ENCODE data around the gene KLF3.

Gene KLF3

DNA sequence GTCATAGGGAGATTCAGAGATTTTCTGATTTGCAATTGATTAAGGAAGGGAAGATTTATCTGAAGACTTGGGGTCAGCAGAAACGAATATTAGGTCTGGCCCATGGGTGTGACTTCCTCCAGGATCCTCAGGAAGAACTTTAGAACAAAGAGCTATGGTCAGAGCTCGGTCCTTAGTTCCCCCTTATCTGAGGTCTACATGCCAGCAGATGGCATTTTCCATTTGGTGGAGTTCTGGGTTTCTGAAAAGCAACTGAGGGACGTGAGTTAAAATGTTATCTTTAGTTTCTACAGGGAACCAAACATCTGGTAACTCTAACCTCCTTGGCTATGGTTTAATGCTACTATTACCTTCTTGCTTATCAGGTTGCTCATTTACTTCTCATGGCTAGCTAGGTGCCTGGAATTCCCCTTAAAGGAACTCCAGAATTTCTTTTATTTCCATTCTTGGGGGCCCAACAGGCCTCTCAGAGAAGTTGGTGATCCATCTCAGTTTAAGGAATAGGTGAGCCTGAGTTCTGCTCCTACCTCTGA, 40.7 kb downstream of the KLF3 start:
- DNase-seq, result no peak

DNA sequence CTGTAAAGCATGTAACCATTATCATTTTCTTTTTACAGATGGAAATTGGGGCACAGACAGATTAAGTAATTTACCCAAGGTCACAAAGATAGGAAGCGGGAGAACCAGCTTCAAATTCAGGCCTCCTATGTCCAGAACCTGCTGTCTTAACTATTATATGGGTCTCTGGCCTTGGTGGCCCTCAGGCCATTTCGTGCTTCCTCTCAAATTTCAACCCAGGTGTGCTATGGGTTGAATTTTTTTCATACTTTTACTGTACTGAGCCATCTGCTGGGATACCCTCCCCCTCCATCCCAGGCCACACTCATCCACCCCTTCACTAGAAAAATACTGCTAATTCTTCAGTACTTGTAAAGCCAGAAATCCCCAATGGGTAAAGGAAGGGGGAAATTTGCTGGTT, 42.3 kb downstream of the KLF3 start:
- DNase-seq, result no peak

DNA sequence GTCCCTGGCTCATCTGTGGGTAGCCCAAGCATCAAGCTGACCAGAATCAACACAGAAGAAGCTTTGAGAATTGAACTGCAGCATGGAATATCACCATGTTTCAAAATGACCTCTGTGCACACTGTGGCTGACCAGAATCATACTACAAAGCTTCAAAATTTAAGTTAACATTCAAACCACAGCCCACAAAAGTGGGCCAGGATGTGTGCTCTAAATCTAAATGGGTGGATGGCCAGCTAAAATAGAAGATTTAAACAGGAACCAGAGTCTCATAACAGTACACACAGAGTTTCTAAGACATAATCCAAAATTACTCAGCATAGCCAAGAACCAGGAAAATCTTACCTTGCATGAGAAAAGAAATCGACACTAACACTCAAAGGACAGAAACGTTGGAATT, 46.1 kb downstream of the KLF3 start:
- no peak for DNase-seq

DNA sequence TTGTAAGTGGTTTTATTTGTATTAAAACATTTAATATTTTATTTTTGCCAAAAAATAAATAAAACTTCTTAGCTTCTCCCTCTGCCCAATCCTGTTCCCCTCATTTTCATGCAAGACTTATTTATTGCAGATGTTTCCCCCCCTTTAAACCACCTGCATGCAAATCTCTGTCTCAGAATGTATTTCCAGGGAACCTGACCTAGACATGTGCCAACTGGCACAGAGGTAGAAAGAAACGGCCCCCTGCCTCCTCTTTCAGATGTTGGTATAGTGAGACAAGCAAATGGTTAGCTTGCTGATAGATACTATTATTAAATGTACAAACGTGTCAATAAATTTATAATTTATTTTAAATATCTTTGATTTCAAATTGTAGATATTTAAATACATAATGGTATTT, 47.1 kb downstream of the KLF3 start:
- no peak for DNase-seq

DNA sequence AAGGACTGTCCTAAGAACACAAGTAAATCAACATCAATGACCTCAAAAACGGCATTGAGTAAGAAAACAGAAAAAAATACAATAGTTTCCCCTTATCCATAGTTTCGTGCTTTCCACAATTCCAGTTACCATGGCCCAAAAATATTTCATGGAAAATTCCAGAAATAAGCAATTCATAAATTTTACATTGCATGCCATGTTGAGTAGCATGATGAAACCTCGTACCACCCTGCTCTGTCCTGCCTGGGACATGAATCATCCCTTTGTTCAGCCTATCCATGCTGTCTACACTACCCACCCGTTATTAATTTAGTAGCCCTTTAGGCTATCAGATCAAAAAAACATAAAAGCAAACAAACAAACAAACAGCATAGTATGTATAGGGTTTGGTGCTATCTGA, 51.1 kb downstream of the KLF3 start:
- DNase-seq, result no peak

DNA sequence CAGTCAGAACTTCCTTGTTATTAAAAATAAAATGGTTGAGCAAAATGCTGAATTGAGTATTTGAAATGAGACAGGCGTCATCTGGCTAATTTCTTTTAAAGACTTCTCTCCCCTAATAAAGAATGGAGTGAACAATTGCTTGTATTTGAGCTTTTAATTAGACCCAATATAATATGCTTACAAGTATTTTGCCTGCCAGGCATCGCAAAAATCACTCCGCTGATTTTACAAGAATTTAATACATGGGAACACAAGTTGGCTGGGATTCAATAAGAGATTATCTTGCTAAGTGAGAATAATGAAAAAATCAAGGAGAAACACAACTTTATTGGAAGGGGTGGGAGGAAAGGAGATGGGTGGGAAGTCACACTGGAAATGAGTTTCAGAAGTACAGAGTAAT, 52.3 kb downstream of the KLF3 start:
- no peak for DNase-seq

DNA sequence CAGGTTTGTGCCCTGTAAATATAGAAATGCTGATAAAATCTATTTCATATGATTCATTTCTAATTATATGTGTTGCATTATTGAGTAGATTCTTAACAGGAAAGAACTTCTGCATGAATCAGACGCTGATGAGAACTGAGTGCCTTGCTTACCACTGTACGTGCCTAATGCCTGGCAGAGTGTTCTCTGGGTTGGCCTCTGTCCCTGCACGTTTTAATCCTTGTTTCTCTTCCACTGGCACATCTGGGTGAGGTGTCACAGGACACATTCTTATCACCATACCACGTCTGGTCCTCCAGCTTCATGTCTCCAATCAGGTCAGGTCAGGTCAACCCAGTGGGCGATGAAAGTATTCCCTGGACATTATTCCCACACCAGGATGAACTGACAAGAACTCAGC, 53.6 kb downstream of the KLF3 start:
- DNase-seq, result no peak

DNA sequence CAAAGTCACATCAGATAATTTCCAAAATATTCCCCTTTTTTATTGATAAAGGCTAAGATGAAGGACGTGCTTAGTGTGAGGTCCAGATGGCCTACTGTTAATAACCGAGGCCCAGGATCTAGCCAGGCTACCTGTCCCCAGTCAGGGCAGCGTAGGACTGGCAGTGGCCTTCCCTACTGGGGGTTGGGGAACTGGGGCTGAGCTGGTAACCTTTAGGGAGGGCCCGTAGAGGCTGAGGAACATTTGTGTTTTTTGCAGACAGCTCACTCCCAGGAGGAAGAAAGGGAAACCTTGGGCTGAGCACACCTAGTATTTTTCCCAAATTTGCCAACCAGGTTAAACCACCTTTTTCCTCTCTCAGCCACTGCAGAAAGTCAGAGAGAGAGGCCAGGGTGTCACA, 59.1 kb downstream of the KLF3 start:
- no peak for DNase-seq

DNA sequence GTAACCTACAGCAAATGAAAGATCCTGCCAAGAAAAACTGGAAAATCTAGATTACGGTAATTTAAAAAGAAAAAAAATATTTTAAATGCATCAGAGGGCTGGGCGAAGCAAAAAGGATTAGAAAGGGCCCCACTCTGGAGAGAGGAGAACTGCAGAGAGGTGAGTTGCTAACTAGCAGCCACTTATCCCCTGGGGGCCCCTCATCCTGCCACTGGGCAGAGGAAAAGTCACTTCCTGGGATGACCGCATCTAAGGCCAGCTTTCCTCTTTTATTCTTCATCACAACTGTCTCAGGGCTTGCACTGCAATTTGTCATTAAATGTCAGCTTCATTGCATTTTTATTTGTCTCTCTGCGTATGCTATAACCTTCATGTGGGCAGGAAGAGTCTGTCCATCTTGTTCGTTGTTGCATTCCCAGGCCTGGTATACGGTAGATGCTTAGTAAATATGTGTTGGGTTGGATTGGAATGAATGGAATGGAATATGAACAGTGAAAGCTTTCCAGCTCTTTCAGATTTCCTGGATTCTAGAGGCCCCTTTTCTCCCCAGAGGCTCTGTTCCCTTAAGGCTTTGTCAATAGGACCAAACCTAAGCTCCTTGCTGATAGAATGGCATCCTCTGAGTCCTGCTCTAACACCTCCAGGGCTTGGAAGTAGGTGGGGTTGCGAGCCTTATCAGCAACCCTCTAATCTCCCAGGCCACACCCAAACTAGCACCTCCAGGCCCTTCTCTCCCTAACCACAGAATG, 59.9 kb downstream of the KLF3 start:
- no peak for DNase-seq

DNA sequence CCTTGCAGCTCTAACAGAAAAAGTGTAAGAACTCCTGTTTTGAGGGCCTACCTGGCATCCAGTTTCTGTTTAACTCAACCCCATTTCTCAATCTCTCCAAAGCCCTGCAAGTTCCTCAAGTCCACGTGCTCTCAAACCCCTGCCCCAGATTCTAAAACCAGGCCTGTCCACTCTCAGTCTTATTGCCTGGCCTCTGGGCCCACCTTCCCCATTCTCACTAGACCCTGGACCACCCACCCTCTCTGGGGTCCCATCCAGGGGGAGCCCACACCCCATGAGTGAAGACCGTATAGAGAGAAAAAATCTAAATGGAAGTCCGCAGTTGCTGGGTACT, 60.4 kb downstream of the KLF3 start:
- no peak for DNase-seq

DNA sequence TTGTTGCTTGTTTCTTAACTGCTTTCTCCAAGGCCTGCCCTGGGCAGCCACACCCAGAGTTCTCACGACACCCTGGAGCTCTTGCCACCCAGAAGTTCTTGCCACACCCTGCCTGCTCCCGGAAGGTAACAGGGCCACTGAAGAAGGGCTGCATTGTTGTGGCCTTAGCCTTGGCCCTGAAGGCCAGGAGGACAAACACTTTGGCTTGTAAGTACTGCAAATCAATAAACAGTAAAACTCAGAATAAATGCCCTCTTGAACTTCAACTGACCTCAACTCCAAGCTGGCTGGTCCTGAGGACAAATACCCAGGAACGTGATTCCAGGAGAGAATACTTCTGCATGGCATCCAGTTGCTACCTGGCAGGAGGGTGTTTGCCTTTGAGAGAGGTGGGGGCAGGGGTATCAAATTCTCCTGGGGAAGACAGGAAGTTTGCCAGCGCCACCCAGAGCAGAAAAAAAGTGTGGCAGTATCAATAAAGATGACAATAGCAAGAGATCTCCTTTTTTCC, 64.7 kb downstream of the KLF3 start:
- DNase-seq, result no peak

DNA sequence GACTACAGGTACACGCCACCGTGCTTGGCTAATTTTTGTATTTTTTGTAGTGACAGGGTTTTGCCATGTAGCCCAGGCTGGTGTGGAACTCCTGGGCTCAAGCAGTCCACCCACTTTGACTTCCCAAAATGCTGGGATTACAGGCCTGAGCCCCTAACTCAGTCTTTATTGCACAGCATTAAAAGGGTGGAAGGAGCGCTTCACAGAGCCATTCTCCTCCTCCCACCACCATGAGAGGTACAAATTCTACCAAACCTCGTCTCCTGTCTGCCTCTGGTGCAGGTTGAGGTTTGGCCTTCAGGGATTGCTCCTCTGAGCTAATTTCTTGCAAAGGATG, 66.5 kb downstream of the KLF3 start:
- no peak for DNase-seq

DNA sequence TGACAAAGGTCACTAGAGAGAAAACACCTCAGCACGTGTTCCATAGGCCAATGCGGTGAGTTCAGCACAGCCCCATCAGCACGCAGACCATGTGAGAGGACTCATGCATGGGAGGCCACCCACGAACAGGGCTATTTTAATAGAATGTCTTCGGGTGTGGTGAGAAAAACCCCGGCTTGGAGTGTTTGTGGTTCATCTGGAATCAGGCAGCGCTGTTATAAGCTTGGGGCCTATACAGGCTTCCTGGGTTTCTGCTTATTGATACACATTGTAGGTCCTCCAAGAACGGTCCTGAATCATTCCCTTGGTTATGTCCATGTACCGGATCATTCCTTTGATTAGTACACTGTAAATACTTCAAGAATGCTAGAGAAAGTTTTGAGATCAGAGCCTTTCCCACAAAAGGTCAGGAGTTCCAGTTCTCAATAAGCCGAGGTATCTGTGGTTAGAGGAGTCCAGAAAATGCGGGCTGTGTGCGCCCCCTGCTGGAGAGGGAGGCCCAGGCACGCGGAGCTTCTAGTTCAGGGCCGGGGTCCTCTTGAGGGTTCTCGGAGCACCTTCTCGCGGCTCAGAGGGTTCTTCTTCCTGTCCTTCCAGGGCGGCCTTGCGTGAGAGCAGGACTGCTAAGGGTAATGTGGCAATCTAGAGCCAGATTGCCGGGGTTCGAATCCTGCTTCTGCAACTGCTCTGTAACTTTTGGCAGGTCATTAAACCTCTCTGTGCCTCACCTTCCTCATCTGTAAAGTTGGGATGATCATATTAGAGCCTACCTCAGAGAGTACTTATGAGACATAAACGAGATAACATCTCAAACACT, 67.0 kb downstream of the KLF3 start:
- DNase-seq, result peak; percentile 33

DNA sequence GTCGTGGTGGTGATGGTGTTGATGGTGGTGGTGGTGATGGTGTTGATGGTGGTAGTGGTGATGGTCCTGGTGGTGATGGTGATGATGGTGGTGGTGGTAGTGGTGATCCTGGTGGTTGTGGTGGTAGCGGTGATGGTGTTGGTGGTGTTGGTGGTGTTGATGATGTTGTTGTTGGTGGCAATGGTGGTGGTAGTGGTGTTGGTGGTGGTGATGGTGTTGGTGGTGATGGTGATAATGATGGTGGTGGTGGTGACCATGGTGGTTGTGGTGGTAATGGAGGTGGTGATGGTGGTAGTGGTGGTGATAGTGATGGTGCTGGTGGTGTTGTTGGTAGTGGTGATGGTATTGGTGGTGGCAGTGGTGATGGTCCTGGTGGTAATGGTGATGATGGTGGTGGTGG, 69.7 kb downstream of the KLF3 start:
- no peak for DNase-seq

DNA sequence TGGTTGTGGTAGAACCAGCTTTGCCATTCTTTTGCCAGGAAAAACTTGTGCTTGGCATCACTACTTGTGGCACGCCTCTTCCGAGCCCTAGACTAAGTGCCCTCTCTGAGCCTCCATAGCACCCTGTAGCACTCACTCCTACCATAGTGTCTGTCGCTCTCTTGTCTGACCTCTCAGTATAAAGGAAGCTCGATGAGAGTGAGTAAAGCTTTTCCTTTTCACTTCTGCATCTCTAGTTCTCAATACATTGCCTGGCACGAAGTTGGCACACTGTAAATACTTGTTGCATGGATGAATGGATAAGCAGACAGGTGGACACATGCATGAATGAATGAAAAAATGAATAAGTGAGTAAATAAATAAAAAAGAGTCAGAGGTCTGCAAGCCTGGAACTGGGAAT, 70.4 kb downstream of the KLF3 start:
- DNase-seq, result no peak

DNA sequence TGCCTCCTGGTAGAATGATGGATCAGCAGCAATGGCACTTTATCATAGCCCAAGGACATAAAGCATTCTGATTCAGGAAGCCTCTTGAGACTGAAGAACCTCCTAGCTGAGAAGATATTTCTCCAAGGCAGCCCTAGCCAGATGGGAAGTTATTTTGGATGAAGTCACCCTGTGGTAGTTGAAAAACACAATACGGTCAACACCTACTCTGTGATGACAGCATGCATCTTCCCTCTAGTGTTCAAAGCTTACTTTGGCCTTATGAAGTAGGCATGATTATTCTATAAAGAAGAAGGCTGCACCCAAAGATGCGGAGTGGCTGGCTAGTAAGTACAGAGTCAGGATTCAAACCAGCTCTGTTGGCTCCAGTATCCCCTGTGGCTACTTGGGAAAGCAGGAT, 70.9 kb downstream of the KLF3 start:
- DNase-seq, result no peak

DNA sequence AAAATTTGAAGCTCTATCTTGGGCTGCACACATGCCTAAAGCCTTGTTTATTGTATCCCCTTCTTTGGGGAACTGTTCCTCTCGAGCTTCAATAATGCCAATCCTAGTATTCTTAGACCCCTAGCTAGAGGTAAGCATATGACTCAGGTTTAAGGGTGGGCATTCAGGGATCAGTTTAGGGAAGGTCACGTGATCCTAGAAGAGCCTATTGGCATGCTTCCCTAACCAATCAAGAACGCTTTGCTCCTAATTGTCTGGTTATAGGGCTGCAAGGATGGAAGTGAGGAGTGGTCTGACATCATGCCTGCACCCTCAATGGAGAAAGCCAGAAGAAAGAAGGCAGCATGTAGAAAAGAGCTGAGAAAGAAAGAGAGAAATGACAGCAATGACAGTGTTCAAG, 71.9 kb downstream of the KLF3 start:
- no peak for DNase-seq

DNA sequence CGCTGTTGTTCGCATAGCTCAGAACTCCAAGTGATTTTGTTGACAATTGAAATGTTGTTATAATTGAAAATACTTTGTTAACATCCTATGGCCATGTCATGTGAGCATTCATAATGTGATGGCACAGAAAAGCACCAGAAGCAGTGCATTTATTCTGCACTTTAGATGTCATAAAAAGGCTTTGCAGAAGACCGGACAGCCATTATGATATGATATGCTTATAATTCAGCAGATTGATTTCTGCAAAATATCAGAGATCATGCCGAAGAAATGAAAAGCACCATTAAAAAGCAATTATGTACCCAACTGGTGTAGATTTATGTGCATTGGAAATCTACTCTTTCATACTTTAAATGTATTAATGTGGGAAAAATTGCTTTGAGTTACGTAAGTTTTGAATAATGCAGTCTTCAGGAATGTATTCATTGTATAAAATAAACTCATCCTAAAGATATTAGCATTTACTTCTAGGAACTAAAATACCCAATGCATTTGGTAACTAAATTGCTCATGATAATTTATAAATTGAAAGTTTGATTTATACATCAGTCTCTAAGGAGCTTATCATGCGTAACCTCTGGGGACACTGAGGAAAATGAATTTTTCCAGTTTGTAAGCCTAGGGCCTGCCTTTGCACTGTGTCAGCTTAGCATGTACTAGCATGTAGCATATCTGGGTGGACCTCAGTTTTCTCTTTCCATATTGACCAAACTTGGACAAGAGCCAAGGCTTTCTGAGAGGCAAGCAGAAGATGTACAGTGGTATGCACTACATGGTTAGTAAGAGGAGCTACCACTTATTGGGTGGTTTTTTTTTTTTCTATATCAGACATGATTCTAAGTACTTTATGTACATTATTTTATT, 75.2 kb downstream of the KLF3 start:
- DNase-seq, result no peak

DNA sequence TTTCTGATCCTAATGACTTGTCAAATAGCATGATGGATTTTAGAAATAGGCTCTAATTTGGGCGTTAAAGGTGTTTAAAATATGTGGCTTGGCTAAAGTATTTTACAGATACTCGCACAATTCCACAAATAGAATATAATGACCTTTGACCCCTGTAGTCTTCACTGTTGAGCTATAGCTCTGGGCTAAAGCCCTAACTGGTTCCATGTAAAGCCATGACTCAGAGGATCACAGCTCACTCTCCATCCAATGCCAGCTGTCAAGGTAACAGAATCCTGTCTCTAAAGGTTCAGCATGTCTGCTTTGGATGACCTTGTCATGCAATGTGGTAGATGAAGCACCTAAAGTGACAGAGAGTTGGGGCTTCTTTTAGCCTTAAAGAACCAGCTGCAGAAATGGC, 76.3 kb downstream of the KLF3 start:
- DNase-seq, result no peak

DNA sequence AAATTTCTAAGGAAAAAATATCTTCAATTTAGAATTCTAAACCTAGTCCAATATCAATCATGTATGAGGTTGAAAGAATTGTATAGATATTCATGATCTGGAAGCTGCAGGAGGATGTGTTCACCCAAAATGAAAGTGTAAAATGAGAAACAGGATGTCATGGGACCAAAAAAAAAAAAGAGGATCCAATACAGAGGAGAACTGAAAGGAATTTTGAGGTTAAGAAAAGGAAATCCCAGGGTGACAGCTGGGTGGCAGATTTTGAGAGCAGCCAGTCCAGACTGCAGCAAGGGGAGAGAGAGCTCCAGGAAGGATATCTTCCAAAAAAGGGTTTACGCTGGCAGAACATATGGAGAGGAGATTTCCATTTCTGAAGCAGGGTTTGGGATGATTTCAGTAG, 79.9 kb downstream of the KLF3 start:
- DNase-seq, result no peak

DNA sequence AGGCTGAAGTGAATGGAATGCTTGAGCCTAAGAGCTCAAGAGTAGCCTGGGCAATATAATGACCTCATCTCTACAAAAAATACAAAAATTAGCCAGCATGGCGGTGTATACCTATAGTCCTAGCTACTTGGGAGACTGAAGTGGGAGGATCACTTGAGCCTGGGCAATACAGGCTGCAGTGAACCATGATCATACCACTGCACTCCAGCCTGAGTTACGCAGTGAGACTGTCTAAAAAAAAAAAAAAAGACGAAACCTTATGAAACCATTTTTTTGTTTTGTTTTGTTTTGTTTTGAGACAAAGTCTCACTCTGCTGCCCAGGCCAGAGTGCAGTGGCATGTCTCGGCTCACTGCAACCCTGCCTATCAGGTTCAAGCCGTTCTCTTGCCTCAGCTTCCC, 81.9 kb downstream of the KLF3 start:
- DNase-seq, result no peak

DNA sequence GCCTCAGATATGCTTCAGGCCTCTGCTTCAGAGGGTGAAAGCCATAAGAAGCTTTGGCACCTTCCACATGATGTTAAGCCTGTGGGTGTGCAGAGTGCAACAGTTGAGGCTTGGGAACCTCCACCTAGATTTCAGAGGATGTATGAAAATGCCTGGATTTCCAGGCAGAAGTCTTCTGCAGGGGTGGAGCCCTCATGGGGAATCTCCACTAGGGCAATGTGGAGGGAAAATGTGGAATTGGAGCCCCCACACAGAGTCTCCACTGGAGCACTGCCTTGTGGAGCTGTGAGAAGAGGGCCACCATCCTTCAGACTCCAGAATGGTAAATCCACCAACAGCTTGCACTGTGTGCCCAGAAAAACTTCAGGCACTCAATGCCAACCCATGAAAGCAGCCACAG, 83.6 kb downstream of the KLF3 start:
- no peak for DNase-seq

DNA sequence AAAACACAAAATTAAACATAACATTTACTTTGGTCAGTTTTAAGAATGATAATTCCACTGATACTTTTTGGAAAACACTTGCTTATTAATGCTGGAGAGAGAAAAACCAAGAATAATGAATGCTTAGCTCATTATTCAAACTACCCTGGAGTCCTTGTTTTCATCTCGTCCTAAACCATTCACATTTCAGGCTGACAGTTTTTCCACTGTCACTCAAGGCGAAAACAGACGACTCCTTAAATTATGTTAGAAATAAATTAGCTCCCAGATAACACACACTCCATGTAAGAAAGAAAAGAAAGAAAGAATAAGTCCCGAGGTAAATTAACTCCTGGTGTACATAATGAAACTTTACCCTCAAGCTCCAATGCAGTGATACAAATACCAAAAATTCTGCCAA, 85.3 kb downstream of the KLF3 start:
- DNase-seq, result no peak
